Mucosa of rectum (tissue), 2 donors: ENCODE data around the gene MAN1B1.
A peak's percentile ranks its signal among the peaks of the same experiment; 100 is the strongest.

Source experiments
- H3K27ac ChIP-seq, 2 donors: one replicate each; pipeline ENCODE4 v1.7.0; 2013; ENCODE audit warnings: inconsistent platforms in 2 of 2, low read depth in 2 of 2, low read length in 2 of 2
- H3K27me3 ChIP-seq, 2 donors: one replicate each; pipeline ENCODE4 v1.7.0; 2013; ENCODE audit warnings: low read length in 2 of 2; ENCODE audit not compliant: control insufficient read depth in 2 of 2, insufficient read depth in 2 of 2
- H3K36me3 ChIP-seq, 2 donors: one replicate each; pipeline ENCODE4 v1.7.0; 2013; ENCODE audit warnings: low read length in 2 of 2; ENCODE audit not compliant: control insufficient read depth in 2 of 2, insufficient read depth in 2 of 2
- H3K4me1 ChIP-seq, 2 donors: one replicate each; pipeline ENCODE4 v1.7.0; 2013; ENCODE audit warnings: low read length in 2 of 2, mild to moderate bottlenecking in 1 of 2; ENCODE audit not compliant: control insufficient read depth in 2 of 2, insufficient read depth in 2 of 2
- H3K4me3 ChIP-seq, 2 donors: one replicate each; pipeline ENCODE4 v1.7.0; 2013; ENCODE audit warnings: low read length in 2 of 2
- H3K9ac ChIP-seq, 2 donors: one replicate each; pipeline ENCODE4 v1.7.0; 2013; ENCODE audit warnings: low read length in 2 of 2, low read depth in 1 of 2, mild to moderate bottlenecking in 1 of 2
- H3K9me3 ChIP-seq, 2 donors: one replicate each; pipeline ENCODE4 v1.7.0; 2013; ENCODE audit warnings: low read length in 2 of 2; ENCODE audit not compliant: control insufficient read depth in 2 of 2
- donor health status: healthy.
- donor health status: Normal muscosa, but diverticular disease.

The MAN1B1 gene

GRCh38 chr9:137086531-137087408 lies at the start of gene MAN1B1:
Gene MAN1B1 (plus strand): TSS chr9:137086985. CDS start chr9:137087000, 15 bp downstream.
- H3K4me3 ChIP-seq = peak within 1 kb of the TSS; percentile 77 to 85
- peak within 1 kb of the TSS; percentile 94 to 95 for H3K27ac ChIP-seq
- H3K36me3 ChIP-seq = peaks cover 3 to 15% of the 10 kb centered on the region in 2 donors
- no peaks in the 10 kb centered on the region for H3K27me3 ChIP-seq
- H3K9ac ChIP-seq = peak within 1 kb of the TSS; percentile 75 to 88
- peaks cover 17 to 19% of the 10 kb centered on the region in 2 donors for H3K4me1 ChIP-seq
- no peaks in the 10 kb centered on the region for H3K9me3 ChIP-seq

- Histone ChIP-seq H3K9ac (no peak overlapping the region), H3K9me3 (no peaks in the 10 kb centered on the region), H3K27me3 (no peaks in the 10 kb centered on the region), H3K27ac (no peak overlapping the region), H3K4me1 (peaks cover 9 to 15% of the 10 kb centered on the region in 2 donors), H3K4me3 (no peak overlapping the region), H3K36me3 (no peaks in the 10 kb centered on the region)
Observed at GRCh38 chr9:137037035-137037434, 49.8 kb upstream of the MAN1B1 start.

GRCh38 chr9:137037483-137037882 lies 49.3 kb upstream of the MAN1B1 start:
- H3K9ac ChIP-seq = no peak overlapping the region
- peaks cover 9 to 14% of the 10 kb centered on the region in 2 donors for H3K4me1 ChIP-seq
- H3K27ac ChIP-seq = no peak overlapping the region
- H3K4me3 ChIP-seq = no peak overlapping the region
- H3K36me3 ChIP-seq = no peaks in the 10 kb centered on the region
- no peaks in the 10 kb centered on the region for H3K9me3 ChIP-seq
- H3K27me3 ChIP-seq = no peaks in the 10 kb centered on the region

GRCh38 chr9:137038916-137039315 lies 47.9 kb upstream of the MAN1B1 start:
- no peak overlapping the region for H3K9ac ChIP-seq
- no peak overlapping the region for H3K27ac ChIP-seq
- no peak overlapping the region for H3K4me3 ChIP-seq
- H3K36me3 ChIP-seq = no peaks in the 10 kb centered on the region
- H3K9me3 ChIP-seq = no peaks in the 10 kb centered on the region
- H3K4me1 ChIP-seq = peaks cover 9 to 19% of the 10 kb centered on the region in 2 donors
- no peaks in the 10 kb centered on the region for H3K27me3 ChIP-seq

GRCh38 chr9:137039611-137040366 lies 47.0 kb upstream of the MAN1B1 start:
- Histone ChIP-seq H3K4me3 (no peak overlapping the region), H3K4me1 (peaks cover 10 to 22% of the 10 kb centered on the region in 2 donors), H3K9me3 (no peaks in the 10 kb centered on the region), H3K36me3 (no peaks in the 10 kb centered on the region), H3K27me3 (peaks cover 0 to 4% of the 10 kb centered on the region in 2 donors), H3K27ac (no peak overlapping the region), H3K9ac (no peak overlapping the region)

GRCh38 chr9:137040568-137040967 lies 46.2 kb upstream of the MAN1B1 start:
- Histone ChIP-seq H3K4me1 (peaks cover 14 to 21% of the 10 kb centered on the region in 2 donors), H3K36me3 (no peaks in the 10 kb centered on the region), H3K27ac (no peak overlapping the region), H3K27me3 (peaks cover 0 to 8% of the 10 kb centered on the region in 2 donors), H3K9me3 (no peaks in the 10 kb centered on the region), H3K9ac (no peak overlapping the region), H3K4me3 (no peak overlapping the region)

- H3K4me3 ChIP-seq = no peak overlapping the region
- H3K4me1 ChIP-seq = peaks cover 17 to 21% of the 10 kb centered on the region in 2 donors
- H3K9me3 ChIP-seq = no peaks in the 10 kb centered on the region
- H3K27ac ChIP-seq = no peak overlapping the region
- no peak overlapping the region for H3K9ac ChIP-seq
- no peaks in the 10 kb centered on the region for H3K36me3 ChIP-seq
- H3K27me3 ChIP-seq = peaks cover 0 to 8% of the 10 kb centered on the region in 2 donors
Observed at GRCh38 chr9:137041124-137041523, 45.7 kb upstream of the MAN1B1 start.

GRCh38 chr9:137042751-137043727 lies 43.7 kb upstream of the MAN1B1 start:
- H3K4me3 ChIP-seq = no peak overlapping the region
- H3K4me1 ChIP-seq = peaks cover 20 to 25% of the 10 kb centered on the region in 2 donors
- peaks cover 4 to 17% of the 10 kb centered on the region in 2 donors for H3K27me3 ChIP-seq
- no peaks in the 10 kb centered on the region for H3K9me3 ChIP-seq
- peak overlapping the region; percentile 11 to 43 for H3K27ac ChIP-seq
- no peak overlapping the region for H3K9ac ChIP-seq
- H3K36me3 ChIP-seq = no peaks in the 10 kb centered on the region

- Histone ChIP-seq H3K27ac (peak overlapping the region; percentile 61 to 68), H3K36me3 (no peaks in the 10 kb centered on the region), H3K4me3 (peak overlapping the region; percentile 13 to 61), H3K9me3 (no peaks in the 10 kb centered on the region), H3K4me1 (peaks cover 20 to 25% of the 10 kb centered on the region in 2 donors), H3K27me3 (peaks cover 4 to 20% of the 10 kb centered on the region in 2 donors), H3K9ac (peak overlapping the region; percentile 17 to 39)
Observed at GRCh38 chr9:137044037-137044436, 42.7 kb upstream of the MAN1B1 start.
